ENCODE data around the gene NDUFV3. TPM values are rescaled to one million over a fixed set of nuclear protein-coding genes. Genes with fewer than 3 reads are reported as not detected.
"Not testable (repeated sequence)": the region's sequence is repeated elsewhere in the genome, so short reads cannot be mapped to it uniquely, and the experiment has no call there.

NDUFV3 gene
- total and polyA plus RNA-seq, 2 of the 13 experiments (the other 11 are each of a cell fraction or from before 2014, with no cell fraction given): 14.2 to 29.6 TPM

- POLR2A ChIA-PET; H3K27ac ChIP-seq (ENCODE audit: extremely low read length, insufficient read depth, low read length); H3K9ac ChIP-seq (ENCODE audit: insufficient read depth, low read depth, low read length): not testable (repeated sequence)
Observed at GRCh38 chr21:42927474-42928200, 34.5 kb downstream of the NDUFV3 start.

GRCh38 chr21:42929969-42930368 is 36.9 kb downstream of the NDUFV3 start:
- 41% methylated on average over 3 of the region's 3 CpGs for WGBS (ENCODE audit: low lambda C conversion rate)
- no peak overlapping the region for H2AFZ ChIP-seq (ENCODE audit: low read length)

More at GRCh38 chr21:42927474-42928200, 34.5 kb downstream of the NDUFV3 start:
- DNase-seq (ENCODE audit: low spot score); H3K4me3 ChIP-seq (replicated peaks in 1 of 3; ENCODE audit: insufficient read depth in 1 of 3, low read depth in 2 of 3, low read length in 3 of 3); H3K79me2 ChIP-seq (ENCODE audit: insufficient read depth, low read length); BruUV-seq (replicated peaks); H3K27me3 ChIP-seq (ENCODE audit: control insufficient read depth in 1 of 2, insufficient read depth in 2 of 2, low read length in 2 of 2); intact Hi-C loops (cut with micrococcal nuclease; ENCODE audit: unreplicated experiment); ATAC-seq; CTCF ChIA-PET (ENCODE audit: low intra/inter-chr PET ratio, low total read pairs); H2AFZ ChIP-seq (ENCODE audit: low read length); FAIRE-seq; H3K36me3 ChIP-seq (replicated peaks in 1 of 2; ENCODE audit: control insufficient read depth in 1 of 2, insufficient read depth in 2 of 2, low read length in 2 of 2); H4K20me1 ChIP-seq (ENCODE audit: insufficient read depth, low read length); H3K4me2 ChIP-seq (ENCODE audit: low read depth, low read length); in situ Hi-C loops (cut with HindIII; ENCODE audit: extremely low pct_ligation_motif_present, low pct_unique_long_range_greater_than_20kb); H3K9me3 ChIP-seq (ENCODE audit: low read length): not testable (repeated sequence)
- WGBS (ENCODE audit: low lambda C conversion rate): 84% methylated on average over 19 of the region's 23 CpGs
- H3K4me1 ChIP-seq (ENCODE audit: insufficient read depth, low read length): peaks cover 30% of the 10 kb centered on the region

More at GRCh38 chr21:42929969-42930368, 36.9 kb downstream of the NDUFV3 start:
- FAIRE-seq: no peak
- ChIA-PET CTCF (ENCODE audit: low intra/inter-chr PET ratio, low total read pairs) (no interaction called here), POLR2A (no interaction called here)
- Histone ChIP-seq H3K4me3 (replicated peaks in 1 of 3; ENCODE audit: insufficient read depth in 1 of 3, low read depth in 2 of 3, low read length in 3 of 3) (no peak overlapping the region), H3K9ac (ENCODE audit: insufficient read depth, low read depth, low read length) (no peak overlapping the region), H3K27me3 (ENCODE audit: control insufficient read depth in 1 of 2, insufficient read depth in 2 of 2, low read length in 2 of 2) (no peaks in the 10 kb centered on the region), H4K20me1 (ENCODE audit: insufficient read depth, low read length) (no peaks in the 10 kb centered on the region), H3K79me2 (ENCODE audit: insufficient read depth, low read length) (no peaks in the 10 kb centered on the region), H3K36me3 (replicated peaks in 1 of 2; ENCODE audit: control insufficient read depth in 1 of 2, insufficient read depth in 2 of 2, low read length in 2 of 2) (no peaks in the 10 kb centered on the region), H3K4me2 (ENCODE audit: low read depth, low read length) (no peak overlapping the region), H3K9me3 (ENCODE audit: low read length) (no peaks in the 10 kb centered on the region), H3K4me1 (ENCODE audit: insufficient read depth, low read length) (peaks cover 32% of the 10 kb centered on the region), H3K27ac (ENCODE audit: extremely low read length, insufficient read depth, low read length) (no peak overlapping the region)
- DNase-seq (ENCODE audit: low spot score): no peak
- intact Hi-C loops (cut with micrococcal nuclease; ENCODE audit: unreplicated experiment): no loop called here
- ATAC-seq: no peak
- TF ChIP-seq FOXC1 (CRISPR knock-in tag; IDR thresholded peaks at IDR 0.05; ENCODE audit: borderline replicate concordance) (no peak), ZBTB37 (CRISPR knock-in tag; IDR thresholded peaks at IDR 0.05) (no peak), NR2F2 (IDR thresholded peaks at IDR 0.05; ENCODE audit: borderline replicate concordance, low read depth) (no peak), HOXA9 (CRISPR knock-in tag; IDR thresholded peaks at IDR 0.05; ENCODE audit: borderline replicate concordance) (no peak), PHF21A (CRISPR knock-in tag; IDR thresholded peaks at IDR 0.05) (no peak), ZZZ3 (CRISPR knock-in tag; IDR thresholded peaks at IDR 0.05; ENCODE audit: borderline replicate concordance) (no peak), ZNF678 (CRISPR knock-in tag; IDR thresholded peaks at IDR 0.05) (no peak), ZBTB43 (CRISPR knock-in tag; conservative IDR thresholded peaks at IDR 0.05) (no peak), ZBTB4 (CRISPR knock-in tag; IDR thresholded peaks at IDR 0.05; ENCODE audit: borderline replicate concordance) (no peak), MTA3 (CRISPR knock-in tag; IDR thresholded peaks at IDR 0.05) (no peak)
- in situ Hi-C loops (cut with HindIII; ENCODE audit: extremely low pct_ligation_motif_present, low pct_unique_long_range_greater_than_20kb): no loop called here
- no TSS peak for BruUV-seq (replicated peaks)
